GM21423 (cell line): Measurements from ENCODE around the gene PTPRF.

Experiments
- ATAC-seq: cut with Tn5 transposase; IDR thresholded peaks from one replicate; pipeline ENCODE4 v1.9.1; 2021; ENCODE audit warnings: mild to moderate bottlenecking, moderate library complexity; ENCODE audit not compliant: unreplicated experiment

Gene PTPRF

GRCh38 chr1:43602990-43603389, 72.3 kb downstream of the PTPRF start:
- no peak for ATAC-seq

- ATAC-seq = no peak
These were observed 73.5 kb downstream of the PTPRF start for GRCh38 chr1:43604192-43604591.

GRCh38 chr1:43605157-43605556, 74.5 kb downstream of the PTPRF start:
- ATAC-seq = no peak

- no peak for ATAC-seq
These were observed 75.1 kb downstream of the PTPRF start for GRCh38 chr1:43605766-43606165.

- ATAC-seq = no peak
These were observed 75.9 kb downstream of the PTPRF start for GRCh38 chr1:43606624-43607023.

GRCh38 chr1:43608827-43609226, 78.1 kb downstream of the PTPRF start:
- ATAC-seq = no peak

GRCh38 chr1:43610339-43610738, 79.7 kb downstream of the PTPRF start:
- no peak for ATAC-seq

GRCh38 chr1:43611950-43612349, 81.3 kb downstream of the PTPRF start:
- no peak for ATAC-seq

GRCh38 chr1:43612406-43612805, 81.7 kb downstream of the PTPRF start:
- no peak for ATAC-seq

GRCh38 chr1:43613075-43613942, 82.6 kb downstream of the PTPRF start:
- no peak for ATAC-seq

GRCh38 chr1:43614211-43614610, 83.5 kb downstream of the PTPRF start:
- ATAC-seq = no peak

- no peak for ATAC-seq
These were observed 84.2 kb downstream of the PTPRF start for GRCh38 chr1:43614891-43615290.

- ATAC-seq = no peak
These were observed 85.7 kb downstream of the PTPRF start for GRCh38 chr1:43616383-43616782.

GRCh38 chr1:43617011-43617410, 86.3 kb downstream of the PTPRF start:
- ATAC-seq = no peak

GRCh38 chr1:43617668-43618067, 87.0 kb downstream of the PTPRF start:
- ATAC-seq = no peak

GRCh38 chr1:43618521-43619313, 88.0 kb downstream of the PTPRF start:
- no peak for ATAC-seq

GRCh38 chr1:43619314-43619790, 88.7 kb downstream of the PTPRF start:
- no peak for ATAC-seq

GRCh38 chr1:43619996-43620920, 89.6 kb downstream of the PTPRF start:
- ATAC-seq = no peak

- ATAC-seq = no peak
These were observed 90.3 kb downstream of the PTPRF start for GRCh38 chr1:43620956-43621355.

GRCh38 chr1:43621386-43621785, 90.7 kb downstream of the PTPRF start:
- no peak for ATAC-seq

- no peak for ATAC-seq
These were observed 91.2 kb downstream of the PTPRF start for GRCh38 chr1:43621861-43622260.
